Activated CD4-positive, CD25-positive, alpha-beta regulatory T cell (primary cell): ENCODE results near the gene PRAMEF20.
"Not testable (repeated sequence)": the region's sequence is repeated elsewhere in the genome, so short reads cannot be mapped to it uniquely, and the experiment has no call there.

ENCODE experiments used
- DNase-seq, 4 experiments: peaks; one replicate each; lab custom pipeline; 2025; lab: John Stamatoyannopoulos, UW

The PRAMEF20 gene

DNA sequence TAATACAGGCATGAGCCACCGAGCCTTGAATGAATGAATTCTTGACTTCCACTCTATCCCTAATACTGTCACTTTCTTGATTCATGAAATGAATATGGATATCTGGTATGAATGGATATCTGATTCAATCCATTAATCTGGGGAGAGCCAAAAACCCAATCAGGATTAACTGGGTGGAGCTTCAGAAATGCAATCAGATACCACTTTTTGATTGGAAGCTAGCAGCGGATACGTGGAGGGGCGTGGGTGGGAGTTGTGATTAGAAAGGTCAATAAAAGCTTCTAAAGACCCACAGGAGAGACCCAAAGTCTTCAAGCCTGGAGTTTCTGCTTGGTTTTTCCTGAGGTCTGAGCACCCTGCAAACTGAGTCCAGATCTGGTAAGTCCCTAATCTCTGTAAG lies at the start of gene PRAMEF20:
Gene PRAMEF20, plus strand, starts transcription at position 301 of the 400 bp plus-strand sequence. CDS start 5,905 bp downstream, outside the sequence.
- not testable (repeated sequence) for DNase-seq

DNA sequence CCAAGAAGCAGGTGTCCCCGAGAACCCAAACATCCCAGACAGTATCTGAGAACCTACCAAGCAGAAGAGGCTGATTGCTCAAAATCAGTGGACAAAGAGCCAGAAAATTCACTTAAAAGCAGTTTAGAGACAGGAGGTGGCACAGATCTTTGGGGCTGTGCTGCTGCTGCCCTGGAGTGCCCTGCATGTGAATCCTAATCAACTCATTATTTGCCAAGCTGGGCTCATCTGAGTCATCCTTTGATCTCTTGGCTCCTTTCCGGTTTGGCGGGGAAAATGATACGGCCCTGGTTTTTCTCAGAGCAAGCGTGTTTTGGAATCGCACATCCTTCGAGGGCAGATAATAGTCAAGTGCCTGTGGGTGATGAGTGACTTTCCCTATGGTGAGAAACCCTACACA lies 47.9 kb upstream of the PRAMEF20 start:
- DNase-seq = not testable (repeated sequence)

DNA sequence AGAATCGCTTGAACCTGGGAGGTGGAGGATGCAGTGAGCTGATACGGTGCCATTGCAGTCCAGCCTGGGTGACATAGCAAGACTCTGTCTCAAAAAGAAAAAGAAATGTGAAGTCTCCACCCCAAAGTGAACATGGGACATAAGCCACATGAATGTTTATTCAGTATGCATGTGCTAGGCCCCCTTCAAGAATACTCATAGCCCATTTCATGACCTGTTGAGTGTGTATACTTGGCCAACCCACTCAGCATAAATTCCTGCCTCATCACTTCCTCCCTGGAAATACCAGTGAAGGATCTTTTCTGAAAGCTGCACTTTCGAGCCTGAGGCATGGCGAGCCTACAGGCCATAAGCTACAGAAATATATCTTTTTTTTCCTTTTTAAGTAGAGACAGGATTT lies 45.3 kb upstream of the PRAMEF20 start:
- not testable (repeated sequence) for DNase-seq

DNA sequence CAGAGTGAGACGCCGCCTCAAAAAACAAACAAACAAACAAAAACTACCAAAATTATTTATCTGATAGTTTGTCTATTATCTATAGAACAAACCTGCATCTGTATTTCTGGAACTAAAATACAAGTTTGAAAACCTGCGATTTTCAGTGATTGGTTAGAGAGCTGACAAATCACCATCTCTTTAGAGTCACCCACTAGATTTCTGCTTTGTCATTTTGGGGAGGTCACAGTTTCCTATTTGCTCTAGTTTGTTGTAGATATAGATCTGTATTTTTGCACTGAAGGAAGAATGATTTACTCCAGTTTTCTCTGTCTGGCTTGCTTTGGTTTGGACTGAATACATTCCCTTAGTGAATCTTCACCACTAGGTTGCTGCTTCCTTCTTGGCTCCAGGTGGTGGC lies 43.7 kb upstream of the PRAMEF20 start:
- not testable (repeated sequence) for DNase-seq

DNA sequence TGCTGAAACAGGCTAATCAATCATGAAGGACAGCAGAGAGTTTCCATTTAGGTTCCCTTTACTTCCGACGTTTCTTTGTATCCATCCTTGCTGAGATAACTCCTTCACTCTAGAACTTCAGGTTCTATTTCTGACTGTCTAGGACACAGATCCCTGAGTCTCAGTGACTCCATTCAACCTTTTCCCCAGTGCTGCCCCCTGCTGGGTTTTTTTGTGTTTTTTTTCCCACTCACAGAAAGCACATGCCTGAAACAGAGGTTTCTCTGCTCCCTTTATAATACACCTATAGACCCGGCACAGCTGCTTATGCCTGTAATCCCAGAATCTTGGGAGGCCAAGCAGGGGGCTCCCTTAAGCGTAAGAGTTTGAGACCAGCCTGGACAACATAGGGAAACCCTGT lies 41.7 kb upstream of the PRAMEF20 start:
- DNase-seq = not testable (repeated sequence)

DNA sequence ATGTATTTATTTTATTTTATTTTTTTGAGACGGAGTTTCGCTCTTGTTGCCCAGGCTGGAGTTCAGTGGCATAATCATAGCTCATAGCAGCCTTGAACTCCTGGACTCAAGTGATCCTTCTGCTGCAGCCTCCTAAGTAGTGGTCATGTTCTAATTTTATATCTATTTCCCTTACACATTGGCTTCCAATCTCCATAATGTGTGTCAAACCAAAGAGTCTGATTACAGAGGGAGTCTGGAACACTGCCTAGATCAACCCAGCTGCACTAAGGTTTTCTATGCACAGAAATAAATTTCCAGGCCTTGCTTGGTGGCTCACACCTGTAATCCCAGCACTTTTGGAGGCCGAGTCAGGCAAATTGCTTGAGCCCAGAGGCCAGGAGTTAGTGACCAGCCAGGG lies 31.3 kb upstream of the PRAMEF20 start:
- DNase-seq = not testable (repeated sequence)

DNA sequence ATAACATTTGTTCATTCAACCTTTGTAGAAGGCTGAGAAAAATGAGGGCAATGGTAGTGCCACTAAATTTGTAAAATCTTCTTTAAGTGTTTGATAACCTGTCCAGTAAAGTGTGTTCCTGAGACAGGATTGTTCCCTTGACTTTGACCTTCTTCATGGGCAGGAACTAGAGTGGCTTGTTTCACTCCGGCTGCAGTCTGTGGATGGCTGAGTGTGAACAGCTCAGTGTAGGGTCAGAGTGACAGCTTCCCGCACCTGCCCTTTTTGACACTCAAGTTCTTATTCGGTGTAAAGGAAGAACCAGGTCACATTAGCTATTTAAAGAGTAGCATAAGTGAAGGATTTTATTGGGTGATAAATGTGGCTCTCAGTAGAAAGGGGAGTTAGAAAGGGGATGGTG lies 29.9 kb upstream of the PRAMEF20 start:
- not testable (repeated sequence) for DNase-seq

DNA sequence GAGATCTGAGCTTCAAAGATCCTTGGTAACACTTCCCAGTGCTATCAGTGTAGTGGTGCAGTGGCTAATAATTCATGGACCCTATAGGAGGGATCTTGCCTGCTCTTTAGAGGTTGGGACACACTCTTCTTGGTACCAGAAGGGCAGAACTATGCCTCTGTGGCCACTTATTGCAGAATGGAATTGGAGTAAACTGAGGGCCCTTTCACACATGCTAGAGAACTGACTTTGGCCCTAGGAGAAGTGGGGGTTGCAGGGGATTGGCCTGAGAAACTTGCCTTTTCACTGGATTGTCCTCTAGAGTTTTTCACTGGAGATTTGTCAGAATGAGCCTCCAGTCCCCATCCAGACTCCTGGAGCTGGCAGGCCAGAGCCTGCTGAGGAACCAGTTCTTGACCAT lies 20.9 kb upstream of the PRAMEF20 start, which contains the start of gene PRAMEF17:
Gene PRAMEF17, plus strand, starts transcription at position 301 of the 400 bp plus-strand sequence. Its CDS starts 26 bp downstream, at position 327.
- not testable (repeated sequence) for DNase-seq

DNA sequence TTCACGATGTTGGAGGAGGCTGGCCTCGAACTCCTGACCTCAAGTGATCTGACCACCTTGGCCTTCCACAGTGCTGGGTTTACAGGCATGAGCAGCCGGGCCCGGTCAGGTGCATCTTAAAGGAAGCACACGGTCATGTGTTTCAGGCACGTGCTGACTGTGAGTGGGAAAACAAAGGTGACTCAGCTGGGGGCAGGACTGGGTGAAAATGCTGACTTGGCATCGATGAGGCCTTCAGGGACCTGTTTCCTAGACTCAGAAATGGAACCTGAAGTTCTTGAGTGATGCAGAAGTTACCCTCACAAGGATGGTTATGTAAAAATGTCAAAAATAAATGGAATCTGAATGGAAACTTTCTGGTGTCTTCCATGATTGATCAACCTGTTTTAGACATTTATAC lies 17.2 kb upstream of the PRAMEF20 start:
- not testable (repeated sequence) for DNase-seq

DNA sequence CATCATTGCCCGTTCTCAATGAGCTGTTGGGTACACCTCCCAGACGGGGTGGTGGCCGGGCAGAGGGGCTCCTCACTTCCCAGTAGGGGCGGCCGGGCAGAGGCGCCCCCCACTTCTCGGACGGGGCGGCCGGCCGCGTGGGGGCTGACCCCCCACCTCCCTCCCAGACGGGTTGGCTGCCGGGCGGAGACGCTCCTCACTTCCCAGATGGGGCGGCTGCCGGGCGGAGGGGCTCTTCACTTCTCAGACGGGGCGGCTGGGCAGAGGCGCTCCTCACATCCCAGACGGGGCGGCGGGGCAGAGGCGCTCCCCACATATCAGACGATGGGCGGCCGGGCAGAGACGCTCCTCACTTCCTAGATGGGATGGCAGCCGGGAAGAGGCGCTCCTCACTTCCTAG lies 15.5 kb upstream of the PRAMEF20 start:
- not testable (repeated sequence) for DNase-seq

DNA sequence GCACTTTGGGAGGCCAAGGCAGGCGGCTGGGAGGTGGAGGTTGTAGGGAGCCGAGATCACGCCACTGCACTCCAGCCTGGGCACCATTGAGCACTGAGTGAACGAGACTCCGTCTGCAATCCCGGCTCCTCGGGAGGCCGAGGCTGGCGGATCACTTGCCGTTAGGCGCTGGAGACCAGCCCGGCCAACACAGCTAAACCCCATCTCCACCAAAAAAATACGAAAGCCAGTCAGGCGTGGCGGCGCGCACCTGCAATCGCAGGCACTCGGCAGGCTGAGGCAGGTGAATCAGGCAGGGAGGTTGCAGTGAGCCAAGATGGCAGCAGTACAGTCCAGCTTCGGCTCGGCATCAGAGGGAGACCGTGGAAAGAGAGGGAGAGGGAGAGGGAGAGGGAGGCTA lies 14.9 kb upstream of the PRAMEF20 start:
- DNase-seq = not testable (repeated sequence)

DNA sequence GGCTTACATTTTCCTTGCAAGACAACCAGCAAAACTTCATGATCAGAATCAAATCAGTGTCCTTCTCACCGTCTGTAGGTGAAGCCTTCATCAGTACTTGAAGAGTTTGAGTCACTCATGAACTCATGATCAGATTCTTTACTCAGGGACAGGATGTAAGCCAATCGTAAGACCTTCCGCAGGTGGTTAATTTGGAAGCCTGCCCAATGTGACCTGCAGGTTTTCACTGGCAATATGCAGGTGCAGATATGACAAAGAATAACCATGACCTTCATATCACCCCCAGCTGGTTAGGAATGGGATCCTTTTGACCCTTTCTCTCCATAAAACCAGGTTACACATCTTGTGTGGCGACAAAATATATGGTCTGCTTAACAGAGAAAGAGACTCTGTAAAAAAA lies 2.4 kb upstream of the PRAMEF20 start:
- no peak for DNase-seq

DNA sequence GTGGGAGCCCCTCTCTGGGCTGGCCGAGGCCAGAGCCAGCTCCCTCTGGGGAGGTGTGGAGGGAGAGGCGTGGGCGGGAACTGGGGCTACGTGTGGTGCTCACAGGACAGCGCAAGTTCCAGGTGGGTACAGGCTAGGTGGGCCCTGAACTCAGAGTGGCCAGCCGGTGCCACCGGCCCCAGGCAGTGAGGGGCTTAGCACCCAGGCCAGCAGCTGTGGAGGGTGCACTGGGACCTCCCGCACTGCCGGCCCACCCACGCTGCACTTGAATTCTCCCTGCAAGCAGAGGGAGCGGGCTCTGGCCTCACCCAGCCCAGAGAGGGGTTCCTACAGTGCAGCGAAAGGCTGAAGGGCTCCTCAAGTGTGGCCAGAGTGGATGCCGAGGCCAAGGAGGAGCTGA lies 20.2 kb downstream of the PRAMEF20 start:
- DNase-seq = no peak

DNA sequence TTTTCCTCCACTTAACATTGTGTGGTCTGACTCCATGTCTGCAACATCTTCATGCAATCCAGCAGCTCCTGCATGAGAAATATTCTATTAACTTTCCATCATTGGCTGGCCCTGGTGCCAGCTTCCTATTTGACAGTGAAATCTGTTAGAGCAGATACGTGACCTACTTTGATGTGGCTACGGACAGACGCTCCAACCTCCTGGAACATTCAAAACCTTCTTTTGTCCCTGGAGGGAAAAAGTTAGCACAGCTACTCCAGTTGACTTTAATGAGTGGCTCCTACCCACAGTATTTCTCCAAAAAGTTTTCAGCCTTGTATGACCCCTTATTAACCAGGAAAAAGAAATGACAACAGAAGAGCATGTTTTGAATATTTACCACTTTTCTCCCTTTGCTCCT lies 22.0 kb downstream of the PRAMEF20 start:
- DNase-seq = no peak

DNA sequence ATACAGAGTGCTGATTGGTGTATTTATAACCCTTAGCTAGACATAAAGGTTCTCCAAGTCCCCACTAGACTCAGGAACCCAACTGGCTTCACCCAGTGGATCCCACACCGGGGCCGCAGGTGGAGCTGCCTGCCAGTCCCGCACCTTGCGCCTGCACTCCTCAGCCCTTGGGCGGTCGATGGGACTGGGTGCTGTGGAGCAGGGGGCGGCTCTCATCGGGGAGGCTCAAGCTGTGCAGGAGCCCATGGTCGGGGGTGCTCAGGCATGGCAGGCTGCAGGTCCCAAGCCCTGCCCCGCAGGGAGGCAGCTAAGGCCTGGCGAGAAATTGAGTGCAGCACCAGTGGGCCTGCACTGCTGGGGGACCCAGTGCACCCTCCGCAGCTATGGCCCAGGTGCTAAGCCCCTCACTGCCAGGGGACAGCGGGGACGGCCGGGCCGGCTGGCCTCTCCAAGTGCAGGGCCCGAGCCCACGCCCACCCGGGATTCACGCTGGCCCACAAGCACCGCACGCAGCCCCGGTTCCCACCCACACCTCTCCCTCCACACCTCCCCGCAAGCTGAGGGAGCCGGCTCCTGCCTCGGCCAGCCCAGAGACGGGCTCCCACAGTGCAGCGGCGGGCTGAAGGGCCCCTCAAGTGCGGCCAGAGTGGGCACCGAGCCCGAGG lies 23.6 kb downstream of the PRAMEF20 start:
- DNase-seq = not testable (repeated sequence)

DNA sequence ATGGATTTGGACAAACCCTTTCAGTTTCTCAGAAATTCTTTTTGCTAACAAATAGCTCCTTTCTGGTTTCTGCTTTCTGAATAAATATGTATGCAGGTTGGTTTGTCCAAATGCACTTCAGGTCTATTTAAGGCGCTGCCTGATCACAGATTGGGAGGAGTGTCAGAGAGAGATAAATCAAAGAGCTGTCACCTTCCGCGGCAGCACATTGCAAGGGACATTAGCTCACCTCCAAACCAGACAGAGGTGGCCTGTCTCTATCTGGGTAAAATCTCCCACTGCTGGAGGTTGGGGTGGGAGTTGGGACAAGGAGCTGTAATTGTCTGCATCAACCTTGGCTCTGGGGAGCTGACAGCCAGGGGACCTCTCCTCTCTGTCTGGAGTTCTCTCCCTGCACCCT lies 25.2 kb downstream of the PRAMEF20 start:
- DNase-seq = no peak

DNA sequence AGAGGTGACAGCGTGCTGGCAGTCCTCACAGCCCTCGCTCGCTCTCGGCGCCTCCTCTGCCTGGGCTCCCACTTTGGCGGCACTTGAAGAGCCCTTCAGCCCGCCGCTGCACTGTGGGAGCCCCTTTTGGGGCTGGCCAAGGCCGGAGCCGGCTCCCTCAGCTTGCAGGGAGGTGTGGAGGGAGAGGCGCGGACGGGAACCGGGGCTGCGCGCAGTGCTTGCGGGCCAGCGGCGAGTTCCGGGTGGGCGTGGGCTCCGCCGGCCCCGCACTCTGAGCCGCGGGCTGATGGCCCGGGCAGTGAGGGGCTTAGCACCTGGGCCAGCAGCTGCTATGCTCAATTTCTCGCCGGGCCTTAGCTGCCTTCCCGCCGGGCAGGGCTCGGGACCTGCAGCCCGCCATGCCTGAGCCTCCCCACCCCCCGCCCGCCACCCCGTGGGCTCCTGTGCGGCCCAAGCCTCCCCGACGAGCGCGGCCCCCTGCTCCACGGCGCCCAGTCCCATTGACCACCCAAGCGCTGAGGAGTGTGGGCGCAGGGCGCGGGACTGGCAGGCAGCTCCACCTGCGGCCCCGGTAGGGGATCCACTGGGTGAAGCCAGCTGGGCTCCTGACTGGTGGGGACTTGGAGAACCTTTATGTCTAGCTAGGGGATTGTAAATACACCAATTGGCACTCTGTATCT lies 29.0 kb downstream of the PRAMEF20 start:
- not testable (repeated sequence) for DNase-seq

DNA sequence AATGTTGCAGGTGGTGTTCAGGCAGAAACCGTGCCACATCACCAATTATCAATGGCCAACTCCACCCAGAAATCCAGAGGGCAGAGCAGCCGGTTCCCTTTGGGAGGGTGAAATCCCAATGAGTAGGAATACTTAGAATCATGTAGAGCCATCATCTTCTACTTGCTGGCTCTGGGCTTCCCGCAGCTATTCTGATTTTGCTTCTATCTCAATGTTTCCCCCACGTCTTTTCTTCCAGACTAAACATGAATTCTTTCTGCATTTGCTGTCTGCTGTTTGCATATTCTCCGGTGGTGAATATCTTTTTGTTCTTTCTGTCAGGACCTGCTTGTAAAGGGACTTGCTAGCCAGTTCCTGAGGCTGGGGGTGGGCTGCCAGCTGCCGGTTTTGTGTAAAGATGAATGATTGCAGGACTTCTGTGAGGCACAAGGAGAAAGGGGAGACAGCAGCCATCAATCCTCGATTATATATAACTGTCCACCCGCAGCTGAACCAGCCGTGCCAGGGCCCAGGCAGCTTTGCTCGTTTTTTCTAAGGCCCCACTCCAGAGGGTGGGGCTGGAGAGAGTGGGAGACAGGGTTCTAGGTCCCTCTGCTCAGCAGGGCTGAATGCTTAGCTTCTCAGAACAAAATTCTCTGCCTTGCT lies 33.2 kb downstream of the PRAMEF20 start:
- DNase-seq = no peak

DNA sequence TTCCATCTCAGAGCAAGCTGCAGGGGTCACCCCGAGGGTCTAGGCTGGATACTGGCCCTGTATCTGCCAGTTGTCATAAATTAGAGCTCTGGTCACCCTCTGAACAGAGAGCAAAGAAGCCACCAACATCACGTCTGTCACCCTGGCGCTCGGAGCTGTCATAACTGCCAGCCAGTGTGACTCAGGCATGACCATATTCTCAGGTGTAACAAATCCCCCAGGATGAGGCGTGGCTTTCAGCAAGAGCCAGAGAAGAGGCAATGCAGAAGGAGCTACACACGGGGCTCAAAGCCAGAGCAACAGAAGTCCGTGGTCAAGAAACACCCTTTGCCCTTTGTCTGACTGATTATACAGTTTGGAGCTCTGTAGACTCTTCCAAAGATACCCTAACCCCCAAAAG lies 40.0 kb downstream of the PRAMEF20 start:
- no peak for DNase-seq

DNA sequence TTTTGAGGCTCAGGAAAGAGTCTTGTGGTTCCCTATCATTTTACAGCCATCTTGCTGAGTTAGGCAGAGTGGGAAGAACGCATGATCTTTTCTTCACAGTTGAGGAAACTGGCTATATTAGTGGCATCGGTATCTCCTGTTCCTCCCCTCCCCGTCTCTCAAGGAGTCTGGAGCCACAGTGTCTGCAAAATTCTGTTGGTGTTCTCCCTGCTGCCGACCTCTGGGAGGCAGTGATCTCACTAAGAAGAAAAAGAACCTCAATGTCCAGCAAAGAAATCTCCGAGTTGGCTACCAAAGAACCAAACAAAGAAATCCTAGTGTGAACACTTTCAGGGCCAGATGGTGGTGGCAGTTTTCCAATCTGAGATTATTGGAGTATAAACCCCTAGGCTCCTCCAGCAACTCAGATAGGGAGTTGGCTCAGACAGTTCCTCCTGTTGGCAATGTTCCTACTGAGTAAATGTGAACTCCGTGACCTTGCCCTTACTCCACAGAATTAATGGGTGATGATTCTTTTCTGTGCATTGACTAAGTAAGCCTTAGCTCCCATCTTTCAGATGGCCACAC lies 41.2 kb downstream of the PRAMEF20 start:
- DNase-seq = no peak

DNA sequence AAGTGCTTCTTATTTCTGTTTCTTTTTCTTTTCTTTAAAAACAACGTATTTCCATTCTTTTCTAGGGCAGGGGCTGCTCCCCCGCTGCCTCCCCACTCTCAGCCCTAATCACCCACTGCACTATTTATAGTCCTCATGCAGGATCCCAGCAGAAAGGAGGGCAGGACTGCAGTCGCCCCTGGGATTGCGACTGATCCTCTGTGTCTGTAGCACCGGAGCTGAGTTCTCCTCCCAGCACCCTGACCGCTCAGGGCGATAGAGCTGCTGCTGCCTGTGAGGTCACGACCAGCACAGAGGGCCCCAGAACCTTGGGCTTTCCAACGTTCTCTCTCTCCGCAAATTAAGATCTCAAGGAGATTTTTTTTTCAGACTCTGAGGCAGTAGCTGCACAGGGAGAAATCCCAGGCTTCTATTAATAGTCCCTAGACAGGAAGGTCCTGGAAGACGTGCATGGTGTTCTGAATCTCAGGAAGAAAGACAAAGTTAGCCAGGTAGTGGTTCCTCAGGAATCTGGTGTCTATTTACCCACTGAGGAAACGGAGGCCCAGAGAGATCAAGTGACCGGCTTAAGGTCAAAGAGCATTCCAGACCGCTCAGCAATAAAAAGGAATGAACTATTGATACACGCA lies 46.8 kb downstream of the PRAMEF20 start:
- DNase-seq = no peak

DNA sequence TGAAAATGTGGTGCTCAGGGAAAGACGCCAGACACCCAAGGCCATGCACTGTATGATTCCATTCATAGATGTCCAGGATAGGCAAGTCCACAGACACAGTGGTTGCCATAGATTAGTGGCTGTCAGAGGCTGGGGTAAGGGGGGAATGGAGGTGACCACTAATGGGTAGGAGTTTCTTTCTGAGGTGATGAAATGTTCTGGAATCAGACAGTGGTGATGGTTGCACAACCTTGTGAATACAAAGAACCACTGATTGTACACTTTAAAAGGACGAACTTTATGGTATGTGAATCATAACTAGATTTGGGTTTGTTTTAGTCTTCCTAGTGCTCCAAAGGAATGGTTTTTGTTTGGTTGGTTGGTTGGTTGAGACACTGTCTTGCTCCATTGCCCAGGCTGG lies 51.7 kb downstream of the PRAMEF20 start:
- DNase-seq = no peak
